ENCODE results near the gene ZWILCH.

- TF ChIP-seq CTCF (optimal IDR thresholded peaks at IDR 0.05 in 1 of 3, IDR thresholded peaks at IDR 0.05 in 1 of 3, conservative IDR thresholded peaks at IDR 0.05 in 1 of 3; ENCODE audit: extremely low read depth in 1 of 3, insufficient read depth in 2 of 3, low read length in 3 of 3) (no peak), EZH2 (IDR thresholded peaks at IDR 0.05; ENCODE audit: low read length) (no peak)
Measured at GRCh38 chr15:66494262-66494661, 10.9 kb upstream of the ZWILCH start.
